Measurements from ENCODE around the gene PPP1CC. TPM values are rescaled to one million over a fixed set of nuclear protein-coding genes. Genes with fewer than 3 reads are reported as not detected.

Gene PPP1CC
- polyA plus RNA-seq, 1 experiment, result 167 TPM

DNA sequence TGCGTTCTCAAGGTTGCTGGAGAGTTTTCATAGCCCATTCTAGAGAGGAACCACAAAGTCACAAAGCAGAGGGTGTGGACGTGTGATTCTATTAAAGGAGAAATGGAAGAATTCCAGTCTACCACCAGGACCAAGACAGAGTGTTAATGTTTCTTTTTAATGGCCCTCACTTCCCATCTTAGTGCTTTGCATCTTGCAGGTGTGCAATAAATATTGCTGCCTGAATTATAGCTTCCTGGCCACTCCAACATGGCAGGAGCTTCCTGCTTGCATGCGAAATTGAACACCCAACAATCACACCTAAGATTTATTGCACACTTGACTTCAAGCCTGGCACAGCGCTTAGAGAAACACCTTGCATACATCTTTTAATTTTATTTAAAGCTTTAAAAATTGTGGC lies 22.4 kb upstream of the PPP1CC start:
- DNase-seq (ENCODE audit: low read depth, low spot score), result no peak
- CTCF ChIA-PET, result no interaction called here
- no peak overlapping the region for H3K4me3 ChIP-seq (ENCODE audit: low read depth, low read length)
- POLR2A ChIA-PET, result no interaction called here
- no peak overlapping the region for H3K27ac ChIP-seq (ENCODE audit: low read depth, low read length)
- H3K27me3 ChIP-seq (ENCODE audit: control insufficient read depth, insufficient read depth, low read length), result peaks cover 3% of the 10 kb centered on the region
- no peaks in the 10 kb centered on the region for H3K9me3 ChIP-seq (ENCODE audit: control insufficient read depth, insufficient read depth, low read length)
- TF ChIP-seq, protein P1, sequence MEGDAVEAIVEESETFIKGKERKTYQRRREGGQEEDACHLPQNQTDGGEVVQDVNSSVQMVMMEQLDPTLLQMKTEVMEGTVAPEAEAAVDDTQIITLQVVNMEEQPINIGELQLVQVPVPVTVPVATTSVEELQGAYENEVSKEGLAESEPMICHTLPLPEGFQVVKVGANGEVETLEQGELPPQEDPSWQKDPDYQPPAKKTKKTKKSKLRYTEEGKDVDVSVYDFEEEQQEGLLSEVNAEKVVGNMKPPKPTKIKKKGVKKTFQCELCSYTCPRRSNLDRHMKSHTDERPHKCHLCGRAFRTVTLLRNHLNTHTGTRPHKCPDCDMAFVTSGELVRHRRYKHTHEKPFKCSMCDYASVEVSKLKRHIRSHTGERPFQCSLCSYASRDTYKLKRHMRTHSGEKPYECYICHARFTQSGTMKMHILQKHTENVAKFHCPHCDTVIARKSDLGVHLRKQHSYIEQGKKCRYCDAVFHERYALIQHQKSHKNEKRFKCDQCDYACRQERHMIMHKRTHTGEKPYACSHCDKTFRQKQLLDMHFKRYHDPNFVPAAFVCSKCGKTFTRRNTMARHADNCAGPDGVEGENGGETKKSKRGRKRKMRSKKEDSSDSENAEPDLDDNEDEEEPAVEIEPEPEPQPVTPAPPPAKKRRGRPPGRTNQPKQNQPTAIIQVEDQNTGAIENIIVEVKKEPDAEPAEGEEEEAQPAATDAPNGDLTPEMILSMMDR (IDR thresholded peaks at IDR 0.05; ENCODE audit: low read depth, low read length), result no peak

DNA sequence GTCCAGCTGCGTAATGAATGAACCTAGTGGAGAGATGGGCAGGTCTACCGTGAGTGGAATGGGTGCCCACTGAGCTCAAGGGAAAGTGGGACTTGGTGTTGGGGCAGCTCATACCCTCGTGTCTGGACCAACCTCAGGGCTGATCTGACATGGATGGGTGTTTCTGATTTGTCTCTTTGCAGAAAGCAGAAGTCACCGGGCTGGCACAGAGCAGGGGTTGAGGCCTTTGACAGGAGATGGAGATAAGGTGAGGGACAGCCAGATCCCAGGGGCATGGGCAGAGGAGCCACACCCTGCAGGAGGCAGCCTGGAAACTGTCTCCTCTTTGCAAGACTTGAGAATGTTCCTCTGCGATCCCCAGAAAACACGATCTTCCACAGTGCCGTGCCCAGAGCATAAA lies 20.9 kb upstream of the PPP1CC start:
- TF ChIP-seq, protein P1 (IDR thresholded peaks at IDR 0.05; ENCODE audit: low read depth, low read length), result no peak
- Histone ChIP-seq H3K27me3 (ENCODE audit: control insufficient read depth, insufficient read depth, low read length) (peaks cover 2% of the 10 kb centered on the region), H3K9me3 (ENCODE audit: control insufficient read depth, insufficient read depth, low read length) (no peaks in the 10 kb centered on the region), H3K4me3 (ENCODE audit: low read depth, low read length) (no peak overlapping the region), H3K27ac (ENCODE audit: low read depth, low read length) (no peak overlapping the region)
- ChIA-PET POLR2A (no interaction called here), CTCF (no interaction called here)
- DNase-seq (ENCODE audit: low read depth, low spot score), result no peak

DNA sequence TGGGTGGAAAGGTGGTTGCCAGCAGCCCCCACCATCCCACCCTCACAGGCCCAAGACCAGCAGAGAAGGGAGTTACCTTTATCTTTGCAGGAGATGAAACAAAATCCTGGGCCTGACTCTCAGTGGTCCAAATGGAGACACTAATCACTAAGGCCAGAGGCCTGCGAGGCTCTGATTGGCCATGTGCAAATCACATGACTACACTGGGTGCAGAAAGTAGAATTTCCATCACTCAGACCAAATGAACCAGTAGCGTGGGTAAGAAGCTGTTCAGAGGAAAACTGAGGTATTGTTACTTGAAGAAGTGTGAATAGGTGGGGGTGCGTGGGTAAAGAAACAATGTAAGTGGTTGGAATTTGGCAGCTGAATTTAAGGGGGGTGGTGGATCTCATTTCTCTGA lies 20.2 kb upstream of the PPP1CC start:
- no peak for DNase-seq (ENCODE audit: low read depth, low spot score)
- Histone ChIP-seq H3K27me3 (ENCODE audit: control insufficient read depth, insufficient read depth, low read length) (peaks cover 2% of the 10 kb centered on the region), H3K9me3 (ENCODE audit: control insufficient read depth, insufficient read depth, low read length) (no peaks in the 10 kb centered on the region), H3K4me3 (ENCODE audit: low read depth, low read length) (no peak overlapping the region), H3K27ac (ENCODE audit: low read depth, low read length) (no peak overlapping the region)
- CTCF ChIA-PET, result no interaction called here
- TF ChIP-seq, protein P1 (IDR thresholded peaks at IDR 0.05; ENCODE audit: low read depth, low read length), result no peak
- POLR2A ChIA-PET, result no interaction called here

DNA sequence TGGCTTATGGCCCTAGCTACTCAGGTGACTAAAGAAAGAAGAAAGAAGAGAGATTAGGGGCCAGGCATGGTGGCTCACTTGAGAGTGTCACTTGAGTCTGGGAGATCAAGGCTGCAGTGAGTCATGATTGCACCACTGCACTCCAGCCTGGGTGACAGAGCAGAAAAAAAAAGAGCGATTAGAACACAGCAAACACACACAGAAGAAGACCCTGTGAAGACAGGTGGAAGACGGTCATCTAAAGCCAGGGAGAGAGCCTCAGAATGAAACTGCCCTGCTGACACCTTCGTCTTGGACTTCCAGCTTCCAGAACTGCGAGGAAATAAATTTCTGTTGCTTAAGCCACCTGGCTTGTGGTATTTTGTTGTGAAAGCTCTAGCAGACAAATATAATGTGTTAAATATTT lies 17.5 kb upstream of the PPP1CC start:
- Histone ChIP-seq H3K9me3 (ENCODE audit: control insufficient read depth, insufficient read depth, low read length) (no peaks in the 10 kb centered on the region), H3K27me3 (ENCODE audit: control insufficient read depth, insufficient read depth, low read length) (peaks cover 2% of the 10 kb centered on the region), H3K27ac (ENCODE audit: low read depth, low read length) (no peak overlapping the region), H3K4me3 (ENCODE audit: low read depth, low read length) (no peak overlapping the region)
- no peak for DNase-seq (ENCODE audit: low read depth, low spot score)
- TF ChIP-seq, protein P1 (IDR thresholded peaks at IDR 0.05; ENCODE audit: low read depth, low read length), result no peak
- POLR2A ChIA-PET, result no interaction called here
- CTCF ChIA-PET, result no interaction called here

DNA sequence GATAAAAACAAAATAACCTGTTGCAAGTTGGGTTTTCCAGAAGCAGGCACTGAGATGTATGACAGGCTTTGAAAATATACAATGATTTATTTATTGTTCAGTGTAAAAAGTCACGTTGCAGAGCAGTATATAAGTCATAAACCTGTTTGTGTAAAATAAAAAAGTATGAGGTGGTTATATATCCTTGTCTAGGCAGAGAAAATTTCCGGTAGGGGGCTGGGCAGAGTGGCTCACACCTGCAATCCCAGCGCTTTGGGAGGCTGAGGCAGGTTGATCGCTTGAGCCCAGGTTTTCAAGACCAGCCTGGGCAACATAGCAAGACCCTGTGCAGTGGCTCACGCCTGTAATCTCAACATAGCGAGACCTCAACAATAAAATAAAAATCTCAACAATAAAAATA lies 16.2 kb upstream of the PPP1CC start:
- ChIA-PET POLR2A (no interaction called here), CTCF (no interaction called here)
- H3K9me3 ChIP-seq (ENCODE audit: control insufficient read depth, insufficient read depth, low read length), result no peaks in the 10 kb centered on the region
- no peak overlapping the region for H3K27ac ChIP-seq (ENCODE audit: low read depth, low read length)
- TF ChIP-seq, protein P1 (IDR thresholded peaks at IDR 0.05; ENCODE audit: low read depth, low read length), result no peak
- no peak overlapping the region for H3K4me3 ChIP-seq (ENCODE audit: low read depth, low read length)
- H3K27me3 ChIP-seq (ENCODE audit: control insufficient read depth, insufficient read depth, low read length), result peaks cover 5% of the 10 kb centered on the region
- no peak for DNase-seq (ENCODE audit: low read depth, low spot score)

All from AG04450 (cell line).